GM10266 (cell line): Measurements from ENCODE around the gene DNM3.
A peak's percentile ranks its signal among the peaks of the same experiment; 100 is the strongest.

Experiments used
- DNase-seq: peaks from one replicate; pipeline ENCODE4 v3.0.0; 2012; ENCODE audit errors: extremely low spot score
- TF ChIP-seq, protein P1 (sequence below): IDR thresholded peaks from 2 replicates; pipeline ENCODE4 v1.5.1; 2012; ENCODE audit warnings: mild to moderate bottlenecking, low read depth; ENCODE audit not compliant: control insufficient read depth, insufficient read depth; ENCODE audit errors: missing control alignments

The DNM3 gene

DNA sequence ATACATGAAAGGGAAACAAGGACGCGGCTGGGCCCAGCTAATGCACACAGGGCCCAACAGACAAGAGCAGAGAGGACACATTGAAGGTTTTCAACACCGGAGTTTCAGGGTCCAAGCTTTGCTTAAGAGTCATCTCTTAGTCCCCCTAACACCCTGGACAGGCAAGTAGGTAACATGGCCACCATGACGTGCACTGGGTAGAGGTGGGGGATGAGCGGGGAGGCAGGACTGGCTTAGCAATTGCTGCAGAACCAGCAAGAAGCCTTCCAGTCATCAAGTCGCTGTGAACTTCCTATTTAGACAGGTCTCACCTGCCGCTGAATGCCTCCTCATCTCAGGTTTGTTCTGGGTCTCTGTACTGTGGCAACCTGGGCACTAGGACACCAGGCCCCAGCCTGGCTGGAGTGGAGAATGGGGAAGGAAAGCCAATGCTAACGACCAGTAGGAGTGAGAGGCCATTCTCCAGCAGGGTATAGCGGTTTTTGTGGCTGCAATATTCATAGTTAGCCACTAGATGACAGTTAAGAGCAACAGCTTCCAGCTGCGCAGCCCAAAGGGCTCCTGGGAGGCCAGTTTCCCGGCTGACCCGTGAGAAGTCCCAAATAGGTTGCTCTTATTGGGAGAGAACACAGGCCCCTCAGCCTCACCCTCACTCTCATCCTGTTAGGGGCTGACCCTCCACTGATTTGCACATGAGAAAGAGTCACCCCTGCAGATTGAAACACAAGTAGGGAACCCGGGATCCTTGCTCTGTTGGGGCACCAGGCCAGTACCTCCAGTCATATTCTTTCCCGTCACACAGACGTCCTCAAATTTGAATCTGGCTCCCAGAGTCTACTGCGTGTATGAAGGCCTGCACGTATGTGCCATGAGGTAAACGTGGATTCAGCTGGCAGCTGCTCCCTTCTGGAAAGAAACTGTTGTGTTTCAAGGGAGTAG, 608.6 kb downstream of the DNM3 start:
- TF ChIP-seq, protein P1, sequence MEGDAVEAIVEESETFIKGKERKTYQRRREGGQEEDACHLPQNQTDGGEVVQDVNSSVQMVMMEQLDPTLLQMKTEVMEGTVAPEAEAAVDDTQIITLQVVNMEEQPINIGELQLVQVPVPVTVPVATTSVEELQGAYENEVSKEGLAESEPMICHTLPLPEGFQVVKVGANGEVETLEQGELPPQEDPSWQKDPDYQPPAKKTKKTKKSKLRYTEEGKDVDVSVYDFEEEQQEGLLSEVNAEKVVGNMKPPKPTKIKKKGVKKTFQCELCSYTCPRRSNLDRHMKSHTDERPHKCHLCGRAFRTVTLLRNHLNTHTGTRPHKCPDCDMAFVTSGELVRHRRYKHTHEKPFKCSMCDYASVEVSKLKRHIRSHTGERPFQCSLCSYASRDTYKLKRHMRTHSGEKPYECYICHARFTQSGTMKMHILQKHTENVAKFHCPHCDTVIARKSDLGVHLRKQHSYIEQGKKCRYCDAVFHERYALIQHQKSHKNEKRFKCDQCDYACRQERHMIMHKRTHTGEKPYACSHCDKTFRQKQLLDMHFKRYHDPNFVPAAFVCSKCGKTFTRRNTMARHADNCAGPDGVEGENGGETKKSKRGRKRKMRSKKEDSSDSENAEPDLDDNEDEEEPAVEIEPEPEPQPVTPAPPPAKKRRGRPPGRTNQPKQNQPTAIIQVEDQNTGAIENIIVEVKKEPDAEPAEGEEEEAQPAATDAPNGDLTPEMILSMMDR = peak; percentile 81
- DNase-seq = peak; percentile 70

DNA sequence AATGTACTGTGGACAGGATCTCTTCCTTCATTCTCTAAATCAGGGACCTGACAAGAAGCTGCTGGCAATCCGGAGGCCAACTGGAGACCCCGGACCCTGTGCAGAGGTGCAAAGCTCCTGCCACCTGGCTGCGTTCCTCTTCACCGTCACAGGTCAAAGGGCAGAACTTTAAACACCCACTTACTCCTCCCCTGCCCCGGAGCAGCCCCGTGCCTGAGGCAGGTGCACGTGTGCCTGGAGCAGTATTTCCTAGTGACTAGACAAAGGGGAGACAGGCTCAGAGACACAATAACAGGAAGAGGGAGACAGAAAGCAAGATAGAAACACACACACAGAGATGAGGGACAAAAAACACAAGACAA, 609.2 kb downstream of the DNM3 start:
- TF ChIP-seq, protein P1 = no peak
- DNase-seq = no peak

DNA sequence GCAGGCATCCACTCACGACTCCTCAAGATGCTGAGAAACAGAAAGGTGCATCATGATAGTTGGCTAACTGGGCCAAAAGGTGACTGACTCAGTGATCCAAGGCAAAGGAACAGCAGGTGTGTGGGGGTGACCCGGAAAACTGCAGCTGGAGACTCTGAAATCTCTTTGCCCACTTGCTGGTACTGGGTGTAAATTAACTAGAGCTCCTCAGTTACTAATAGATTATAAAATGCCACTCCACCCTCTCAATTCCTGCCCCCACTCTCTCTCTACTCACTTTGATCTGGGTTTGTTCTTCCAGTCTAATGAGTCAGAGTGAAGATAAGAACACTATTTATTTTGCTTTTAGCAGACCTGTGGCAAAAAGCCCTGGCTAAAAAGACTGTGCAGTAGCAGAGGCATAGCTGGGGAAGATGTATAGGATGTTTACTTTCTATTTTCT, 609.7 kb downstream of the DNM3 start:
- no peak for DNase-seq
- TF ChIP-seq, protein P1 = no peak

DNA sequence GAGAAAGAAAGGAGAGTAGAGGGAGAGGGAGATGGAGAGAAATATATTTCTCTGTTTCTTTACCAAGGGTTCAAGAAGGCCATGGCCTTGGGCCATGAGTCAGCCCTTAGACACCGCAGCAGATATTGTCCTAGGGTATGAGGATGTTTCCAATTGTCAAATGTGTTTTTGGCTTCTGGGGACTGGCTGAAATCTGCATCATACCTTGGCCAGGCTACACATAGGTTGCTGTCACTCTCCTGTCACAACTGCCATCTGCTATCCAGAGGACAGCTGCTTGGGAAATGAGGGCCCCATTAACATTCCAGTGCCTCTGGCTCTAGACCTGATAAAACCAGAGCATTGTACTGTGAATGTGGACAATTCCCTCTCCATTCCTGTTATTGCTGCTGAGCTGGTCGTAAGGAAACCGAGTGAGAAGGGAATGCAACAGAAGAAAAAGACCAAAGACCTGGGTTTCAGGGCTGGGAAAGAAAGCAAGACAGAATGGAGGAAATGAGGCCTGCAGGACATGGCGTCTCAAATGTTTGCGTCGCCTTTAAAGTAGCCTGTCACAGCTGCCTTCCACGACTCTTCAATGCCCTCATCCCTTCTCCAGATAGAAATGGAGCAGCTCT, 611.3 kb downstream of the DNM3 start:
- no peak for DNase-seq
- TF ChIP-seq, protein P1 = no peak

DNA sequence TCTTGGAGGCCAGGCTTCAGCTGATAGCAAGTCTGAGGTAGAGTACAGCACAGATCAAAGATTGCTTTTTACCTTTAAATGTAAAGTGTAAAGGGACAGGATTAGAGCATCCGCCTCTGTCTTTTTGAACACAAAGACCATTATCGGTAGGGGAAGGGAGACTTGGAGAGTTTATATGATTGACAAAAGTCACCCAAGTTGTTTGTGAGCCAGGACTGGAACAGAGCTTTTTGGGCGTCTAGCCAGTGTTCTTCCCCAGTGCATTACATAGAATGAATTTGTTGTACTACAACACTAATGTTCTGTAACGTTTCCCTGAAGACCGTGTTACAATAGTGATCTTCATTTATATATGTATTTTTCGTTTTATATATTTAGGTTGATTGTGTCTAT, 611.9 kb downstream of the DNM3 start:
- TF ChIP-seq, protein P1 = no peak

DNA sequence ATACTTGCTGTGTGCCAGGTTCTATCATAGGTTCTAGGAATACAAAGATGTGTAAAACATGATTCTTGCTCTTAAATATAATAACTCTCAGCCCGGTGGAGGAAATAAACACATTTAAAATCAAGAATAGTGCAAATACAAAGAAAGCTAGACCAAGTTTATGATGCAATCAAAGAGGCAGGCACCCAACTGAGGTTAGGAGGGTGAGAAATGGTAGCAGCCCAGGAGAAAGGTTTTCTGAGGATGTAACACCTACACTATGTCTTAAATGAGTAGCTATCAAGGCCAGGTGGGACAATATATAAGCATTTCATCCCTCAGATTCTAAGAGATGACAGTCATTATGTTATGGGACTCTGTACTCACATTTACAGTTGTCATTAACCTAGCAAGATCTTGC, 612.3 kb downstream of the DNM3 start:
- TF ChIP-seq, protein P1 = no peak
- DNase-seq = no peak

More for the DNA sequence above, 611.9 kb downstream of the DNM3 start:
- DNase-seq = no peak

DNA sequence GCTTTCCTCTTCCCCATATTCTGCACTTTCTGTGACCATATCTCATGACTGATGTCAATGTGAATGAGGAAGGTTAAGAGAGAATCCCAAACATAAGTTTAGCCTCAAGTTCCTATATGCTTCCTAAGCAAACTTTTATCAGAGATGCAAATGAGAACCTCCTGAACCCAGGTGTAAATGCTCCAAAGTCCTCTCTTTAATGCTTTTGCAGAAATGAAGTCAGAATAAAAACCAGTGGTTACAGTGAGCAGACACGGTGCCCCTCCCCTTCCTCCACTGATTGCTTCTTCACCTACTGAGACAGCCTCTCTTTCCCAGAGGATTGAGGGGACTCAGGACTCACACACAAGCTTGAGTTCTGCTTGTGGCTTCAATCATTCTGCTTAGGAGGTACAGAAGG, 614.2 kb downstream of the DNM3 start:
- TF ChIP-seq, protein P1 = no peak

More for the DNA sequence above, 614.2 kb downstream of the DNM3 start:
- DNase-seq = no peak
